ENCODE measurements around the gene ACOT12.

The ACOT12 gene

GRCh38 chr5:81426359-81427030 is 32.6 kb upstream of the ACOT12 start:
- TF ChIP-seq, protein P1, sequence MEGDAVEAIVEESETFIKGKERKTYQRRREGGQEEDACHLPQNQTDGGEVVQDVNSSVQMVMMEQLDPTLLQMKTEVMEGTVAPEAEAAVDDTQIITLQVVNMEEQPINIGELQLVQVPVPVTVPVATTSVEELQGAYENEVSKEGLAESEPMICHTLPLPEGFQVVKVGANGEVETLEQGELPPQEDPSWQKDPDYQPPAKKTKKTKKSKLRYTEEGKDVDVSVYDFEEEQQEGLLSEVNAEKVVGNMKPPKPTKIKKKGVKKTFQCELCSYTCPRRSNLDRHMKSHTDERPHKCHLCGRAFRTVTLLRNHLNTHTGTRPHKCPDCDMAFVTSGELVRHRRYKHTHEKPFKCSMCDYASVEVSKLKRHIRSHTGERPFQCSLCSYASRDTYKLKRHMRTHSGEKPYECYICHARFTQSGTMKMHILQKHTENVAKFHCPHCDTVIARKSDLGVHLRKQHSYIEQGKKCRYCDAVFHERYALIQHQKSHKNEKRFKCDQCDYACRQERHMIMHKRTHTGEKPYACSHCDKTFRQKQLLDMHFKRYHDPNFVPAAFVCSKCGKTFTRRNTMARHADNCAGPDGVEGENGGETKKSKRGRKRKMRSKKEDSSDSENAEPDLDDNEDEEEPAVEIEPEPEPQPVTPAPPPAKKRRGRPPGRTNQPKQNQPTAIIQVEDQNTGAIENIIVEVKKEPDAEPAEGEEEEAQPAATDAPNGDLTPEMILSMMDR (IDR thresholded peaks at IDR 0.05; ENCODE audit: low read depth, low read length) = no peak
- no peak overlapping the region for H3K4me3 ChIP-seq (ENCODE audit: low read depth, low read length)

DNA sequence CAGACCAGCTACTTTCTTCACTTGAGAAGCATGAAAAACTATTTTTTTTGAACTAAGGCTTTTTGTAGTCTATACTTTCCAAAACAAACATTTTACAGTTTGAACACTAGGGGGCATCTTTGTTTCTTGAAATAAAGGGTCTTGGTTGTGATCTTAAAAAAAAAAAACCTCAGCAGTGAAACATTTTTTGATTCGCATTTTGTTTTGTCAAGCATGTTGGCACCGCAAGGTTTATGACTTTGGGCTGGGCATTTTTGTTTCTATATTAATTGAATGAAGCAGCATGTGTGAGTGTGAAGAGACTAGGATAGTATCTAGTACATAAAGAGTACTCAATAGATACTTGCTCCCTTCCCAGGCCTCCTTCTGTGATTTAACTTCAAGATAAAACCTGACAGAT is 31.6 kb upstream of the ACOT12 start:
- TF ChIP-seq, protein P1 (IDR thresholded peaks at IDR 0.05; ENCODE audit: low read depth, low read length) = no peak
- H3K4me3 ChIP-seq (ENCODE audit: low read depth, low read length) = no peak overlapping the region

DNA sequence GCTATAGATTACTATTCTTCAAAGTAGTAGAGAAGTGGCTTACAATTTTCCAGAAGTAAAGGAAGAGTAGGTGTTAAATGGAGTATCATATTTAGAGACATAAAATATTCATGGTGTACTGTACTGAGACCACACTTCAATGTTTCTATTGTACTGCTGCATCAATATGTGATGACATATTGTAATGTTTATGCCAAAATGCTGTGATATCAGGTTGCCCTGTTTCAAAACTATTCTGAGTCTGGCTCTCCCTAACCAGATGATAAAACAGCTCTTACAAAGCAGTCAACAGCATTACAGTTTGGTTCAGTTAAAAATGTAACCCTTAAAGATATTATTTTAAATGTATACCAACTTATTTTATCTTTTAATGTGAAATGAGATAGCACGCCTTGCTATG is 30.8 kb upstream of the ACOT12 start:
- TF ChIP-seq, protein P1 (IDR thresholded peaks at IDR 0.05; ENCODE audit: low read depth, low read length) = no peak

DNA sequence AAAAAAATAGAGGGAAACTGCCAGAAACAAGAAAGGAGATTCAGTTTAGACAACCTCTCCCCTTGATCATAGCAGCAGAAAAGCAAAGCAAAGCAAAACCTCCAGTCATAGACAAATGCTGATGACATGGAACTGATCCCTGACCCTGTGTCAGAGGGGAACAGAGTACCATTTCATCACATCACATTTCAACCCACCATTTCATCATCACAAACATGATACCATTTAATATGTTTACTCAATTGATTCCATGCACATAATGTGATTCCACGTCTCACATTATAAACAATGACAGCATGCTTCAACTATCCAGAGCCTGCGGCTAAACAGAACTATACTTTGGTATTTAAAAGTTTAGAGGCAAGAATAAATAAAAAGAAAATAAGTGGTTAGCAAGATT is 28.7 kb upstream of the ACOT12 start:
- H3K4me3 ChIP-seq (ENCODE audit: low read depth, low read length) = no peak overlapping the region
- TF ChIP-seq, protein P1 (IDR thresholded peaks at IDR 0.05; ENCODE audit: low read depth, low read length) = no peak

More for the DNA sequence above, 30.8 kb upstream of the ACOT12 start:
- H3K4me3 ChIP-seq (ENCODE audit: low read depth, low read length) = no peak overlapping the region

DNA sequence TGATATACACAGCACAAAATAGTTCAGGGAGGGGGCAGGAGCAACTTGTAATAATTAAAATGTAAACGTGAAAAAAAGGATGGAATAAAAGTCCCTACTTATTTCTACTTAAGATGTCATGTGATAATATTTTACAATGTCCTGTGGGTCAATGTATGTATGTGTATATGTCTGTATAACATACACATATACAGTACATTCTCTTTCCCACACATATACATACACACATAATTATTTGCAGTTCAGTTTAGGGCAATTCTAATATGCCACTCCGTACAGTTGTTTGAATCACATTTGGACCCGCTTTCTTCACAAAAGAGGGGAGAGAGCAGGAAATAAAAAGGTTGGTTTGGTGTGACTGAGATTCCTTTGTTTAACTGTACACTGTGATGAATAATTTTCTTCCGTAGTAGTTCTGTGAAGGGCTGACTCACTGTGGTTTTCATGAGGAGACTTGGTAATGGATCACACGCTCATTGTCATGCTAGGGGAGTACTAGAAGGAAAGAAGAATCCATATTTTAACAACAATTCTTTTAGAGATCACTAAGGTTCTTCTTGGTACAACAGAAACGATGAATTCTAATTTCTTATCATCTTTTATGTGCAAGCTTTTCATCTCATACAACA is 26.2 kb upstream of the ACOT12 start:
- H3K4me3 ChIP-seq (ENCODE audit: low read depth, low read length) = no peak overlapping the region
- TF ChIP-seq, protein P1 (IDR thresholded peaks at IDR 0.05; ENCODE audit: low read depth, low read length) = no peak

DNA sequence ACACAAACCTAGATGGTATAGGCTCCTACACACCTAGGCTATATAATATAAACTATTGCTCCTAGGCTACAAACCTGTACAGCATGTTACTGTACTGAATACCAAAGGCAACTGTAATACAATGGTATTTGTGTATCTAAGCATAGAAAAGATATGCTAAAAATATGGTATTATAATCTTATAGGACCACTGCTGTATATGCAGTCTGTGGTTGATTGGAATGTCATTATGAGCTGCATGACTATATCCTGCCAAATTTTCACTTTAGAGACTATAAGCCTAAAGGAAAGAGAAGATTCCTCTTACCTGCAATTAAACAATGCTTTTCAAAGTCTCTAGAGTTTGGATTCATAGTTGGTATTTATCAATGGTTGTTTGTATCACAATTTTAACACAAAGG is 24.7 kb upstream of the ACOT12 start:
- TF ChIP-seq, protein P1 (IDR thresholded peaks at IDR 0.05; ENCODE audit: low read depth, low read length) = no peak
- H3K4me3 ChIP-seq (ENCODE audit: low read depth, low read length) = no peak overlapping the region

DNA sequence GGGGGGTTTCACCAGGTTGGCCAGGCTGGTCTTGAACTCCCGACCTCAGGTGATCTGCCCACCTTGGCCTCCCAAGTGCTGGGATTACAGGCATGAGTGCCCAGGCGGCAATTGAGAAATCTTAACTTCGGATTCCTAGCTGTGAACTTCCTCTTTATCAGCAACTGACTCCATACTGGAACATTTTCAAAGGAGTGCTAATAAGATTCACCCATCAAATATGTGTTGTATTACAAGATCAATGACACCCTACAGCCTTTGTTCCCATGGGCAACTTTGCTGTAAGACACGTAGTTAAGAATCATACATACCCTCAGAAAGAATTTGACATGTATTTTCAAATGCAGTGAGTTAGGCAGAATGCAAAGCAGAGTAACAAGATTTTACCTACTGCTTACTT is 23.1 kb upstream of the ACOT12 start:
- TF ChIP-seq, protein P1 (IDR thresholded peaks at IDR 0.05; ENCODE audit: low read depth, low read length) = no peak
- no peak overlapping the region for H3K4me3 ChIP-seq (ENCODE audit: low read depth, low read length)

Measured in WI38 (cell line).